H1 (cell line): Measurements from ENCODE around the gene ASXL1.

Experiments
- ASH2L ChIP-seq: fragments of 200-600, 300-600 bp; sonication (generic); IDR thresholded peaks from one replicate; pipeline ENCODE4 v1.7.1; 2017; ENCODE audit warnings: low read length
- EZH2 ChIP-seq: fragments of 200-600 bp; sonication (generic); IDR thresholded peaks from 2 replicates; pipeline ENCODE4 v1.7.1; 2012; ENCODE audit warnings: low read depth, mild to moderate bottlenecking, moderate library complexity, low read length, inconsistent platforms; ENCODE audit not compliant: severe bottlenecking
- NANOG ChIP-seq: IDR thresholded peaks from 2 replicates; pipeline ENCODE4 v1.6.1; 2011; ENCODE audit warnings: low read length, low read depth, mild to moderate bottlenecking, inconsistent platforms; ENCODE audit not compliant: insufficient read depth, poor library complexity, severe bottlenecking
- POLR2A ChIP-seq, 2 experiments: IDR thresholded peaks; 1 replicate in 1 of 2; 2 replicates in 1 of 2; pipeline ENCODE4 v1.6.1; 2011; ENCODE audit warnings: low read depth in 2 of 2, low read length in 2 of 2, mild to moderate bottlenecking in 2 of 2; ENCODE audit errors: control extremely low read depth in 1 of 2
- POLR2AphosphoS5 ChIP-seq: IDR thresholded peaks from 2 replicates; pipeline ENCODE4 v1.6.1; 2011; ENCODE audit warnings: low read depth, low read length
- SP2 ChIP-seq: IDR thresholded peaks from 2 replicates; pipeline ENCODE4 v1.6.1; 2012; ENCODE audit warnings: mild to moderate bottlenecking, low read length, inconsistent platforms
- ZNF274 ChIP-seq: IDR thresholded peaks from 2 replicates; pipeline ENCODE4 v1.7.0; 2012; ENCODE audit warnings: low read length, borderline replicate concordance; ENCODE audit errors: extremely low read depth
- TF ChIP-seq, protein P1 (sequence below): IDR thresholded peaks from 2 replicates; pipeline ENCODE4 v1.6.1; 2012; ENCODE audit warnings: inconsistent platforms
- TF ChIP-seq, protein P2 (sequence below), 3 experiments: IDR thresholded peaks; 1 replicate in 2 of 3; 2 replicates in 1 of 3; pipeline versions ENCODE4 v1.5.1 to v1.6.1; 2011; ENCODE audit warnings: low read length in 3 of 3, mild to moderate bottlenecking in 3 of 3, inconsistent platforms in 2 of 3, low read depth in 1 of 3, moderate library complexity in 1 of 3; ENCODE audit not compliant: insufficient read depth in 1 of 3; ENCODE audit errors: control extremely low read depth in 1 of 3
- TF ChIP-seq, protein P3 (sequence below): IDR thresholded peaks from 2 replicates; pipeline ENCODE4 v1.6.1; 2011; ENCODE audit warnings: low read length, improper control_type of control experiment
- TF ChIP-seq, protein P4 (sequence below): IDR thresholded peaks from 2 replicates; pipeline ENCODE4 v1.6.1; 2011; ENCODE audit warnings: low read depth, mild to moderate bottlenecking, low read length; ENCODE audit not compliant: insufficient read depth

DNA sequence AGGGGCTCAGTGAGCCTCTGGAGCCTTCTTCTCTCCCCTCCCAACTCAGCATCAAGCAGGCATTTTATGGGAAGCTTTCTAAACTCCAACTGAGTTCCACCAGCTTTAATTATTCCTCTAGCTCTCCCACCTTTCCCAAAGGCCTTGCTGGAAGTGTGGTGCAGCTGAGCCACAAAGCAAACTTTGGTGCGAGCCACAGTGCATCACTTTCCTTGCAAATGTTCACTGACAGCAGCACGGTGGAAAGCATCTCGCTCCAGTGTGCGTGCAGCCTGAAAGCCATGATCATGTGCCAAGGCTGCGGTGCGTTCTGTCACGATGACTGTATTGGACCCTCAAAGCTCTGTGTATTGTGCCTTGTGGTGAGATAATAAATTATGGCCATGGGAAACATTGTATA is 78.8 kb downstream of the ASXL1 start:
- TF ChIP-seq, protein P1, sequence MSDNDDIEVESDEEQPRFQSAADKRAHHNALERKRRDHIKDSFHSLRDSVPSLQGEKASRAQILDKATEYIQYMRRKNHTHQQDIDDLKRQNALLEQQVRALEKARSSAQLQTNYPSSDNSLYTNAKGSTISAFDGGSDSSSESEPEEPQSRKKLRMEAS, result no peak
- TF ChIP-seq ZNF274, result no peak
- no peak for TF ChIP-seq SP2
- no peak for TF ChIP-seq POLR2AphosphoS5
- TF ChIP-seq, protein P2, sequence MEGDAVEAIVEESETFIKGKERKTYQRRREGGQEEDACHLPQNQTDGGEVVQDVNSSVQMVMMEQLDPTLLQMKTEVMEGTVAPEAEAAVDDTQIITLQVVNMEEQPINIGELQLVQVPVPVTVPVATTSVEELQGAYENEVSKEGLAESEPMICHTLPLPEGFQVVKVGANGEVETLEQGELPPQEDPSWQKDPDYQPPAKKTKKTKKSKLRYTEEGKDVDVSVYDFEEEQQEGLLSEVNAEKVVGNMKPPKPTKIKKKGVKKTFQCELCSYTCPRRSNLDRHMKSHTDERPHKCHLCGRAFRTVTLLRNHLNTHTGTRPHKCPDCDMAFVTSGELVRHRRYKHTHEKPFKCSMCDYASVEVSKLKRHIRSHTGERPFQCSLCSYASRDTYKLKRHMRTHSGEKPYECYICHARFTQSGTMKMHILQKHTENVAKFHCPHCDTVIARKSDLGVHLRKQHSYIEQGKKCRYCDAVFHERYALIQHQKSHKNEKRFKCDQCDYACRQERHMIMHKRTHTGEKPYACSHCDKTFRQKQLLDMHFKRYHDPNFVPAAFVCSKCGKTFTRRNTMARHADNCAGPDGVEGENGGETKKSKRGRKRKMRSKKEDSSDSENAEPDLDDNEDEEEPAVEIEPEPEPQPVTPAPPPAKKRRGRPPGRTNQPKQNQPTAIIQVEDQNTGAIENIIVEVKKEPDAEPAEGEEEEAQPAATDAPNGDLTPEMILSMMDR (IDR thresholded peaks at IDR 0.05; ENCODE audit: control extremely low read depth in 1 of 3, insufficient read depth in 1 of 3, low read depth in 1 of 3, low read length in 3 of 3), result no peak
- no peak for TF ChIP-seq EZH2
- no peak for TF ChIP-seq ASH2L
- TF ChIP-seq, protein P3, sequence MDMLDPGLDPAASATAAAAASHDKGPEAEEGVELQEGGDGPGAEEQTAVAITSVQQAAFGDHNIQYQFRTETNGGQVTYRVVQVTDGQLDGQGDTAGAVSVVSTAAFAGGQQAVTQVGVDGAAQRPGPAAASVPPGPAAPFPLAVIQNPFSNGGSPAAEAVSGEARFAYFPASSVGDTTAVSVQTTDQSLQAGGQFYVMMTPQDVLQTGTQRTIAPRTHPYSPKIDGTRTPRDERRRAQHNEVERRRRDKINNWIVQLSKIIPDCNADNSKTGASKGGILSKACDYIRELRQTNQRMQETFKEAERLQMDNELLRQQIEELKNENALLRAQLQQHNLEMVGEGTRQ, result no peak
- TF ChIP-seq, protein P4, sequence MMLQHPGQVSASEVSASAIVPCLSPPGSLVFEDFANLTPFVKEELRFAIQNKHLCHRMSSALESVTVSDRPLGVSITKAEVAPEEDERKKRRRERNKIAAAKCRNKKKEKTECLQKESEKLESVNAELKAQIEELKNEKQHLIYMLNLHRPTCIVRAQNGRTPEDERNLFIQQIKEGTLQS, result no peak
- TF ChIP-seq POLR2A (IDR thresholded peaks at IDR 0.05; ENCODE audit: control extremely low read depth in 1 of 2, low read depth in 2 of 2, low read length in 2 of 2), result no peak
- TF ChIP-seq NANOG, result no peak
